AG04449 (cell line): ENCODE measurements around the gene NRM.
A peak's percentile ranks its signal among the peaks of the same experiment; 100 is the strongest.

Experiments
- CTCF ChIA-PET: fragments of 350-600 bp; formaldehyde crosslinking; extraction: SDS; loops from one replicate; lab custom pipeline; 2021; ENCODE audit warnings: antibody characterized with exemption; lab: Yijun Ruan, JAX
- POLR2A ChIA-PET: fragments of 400-600, 350-600 bp; formaldehyde crosslinking; extraction: SDS; loops from one replicate; lab custom pipeline; 2020; ENCODE audit warnings: antibody characterized with exemption, inconsistent platforms; lab: Yijun Ruan, JAX
- DNase-seq: peaks from one replicate; pipeline ENCODE4 v3.0.0-alpha.2; 2010; ENCODE audit warnings: low read depth, low spot score
- H3K4me3 ChIP-seq: 2 replicates; pipeline ENCODE4 v1.5.1; 2011; ENCODE audit warnings: low read depth, mild to moderate bottlenecking, control low read depth, low read length
- TF ChIP-seq, protein P1 (sequence below): IDR thresholded peaks from one replicate; pipeline ENCODE4 v1.5.1; 2011; ENCODE audit warnings: mild to moderate bottlenecking, moderate library complexity, low read length, control low read depth, inconsistent platforms; ENCODE audit not compliant: insufficient read depth; ENCODE audit errors: missing control alignments

The NRM gene

GRCh38 chr6:30696432-30696831, 5.6 kb upstream of the NRM start:
- POLR2A ChIA-PET = no interaction called here
- DNase-seq = no peak
- CTCF ChIA-PET = interaction anchor here (1.3 to 1.5 kb wide), 2 partner anchors 22 to 26 kb away, joined by 3 to 8 read pairs; no protein-coding TSS in a partner anchor
- TF ChIP-seq, protein P1, sequence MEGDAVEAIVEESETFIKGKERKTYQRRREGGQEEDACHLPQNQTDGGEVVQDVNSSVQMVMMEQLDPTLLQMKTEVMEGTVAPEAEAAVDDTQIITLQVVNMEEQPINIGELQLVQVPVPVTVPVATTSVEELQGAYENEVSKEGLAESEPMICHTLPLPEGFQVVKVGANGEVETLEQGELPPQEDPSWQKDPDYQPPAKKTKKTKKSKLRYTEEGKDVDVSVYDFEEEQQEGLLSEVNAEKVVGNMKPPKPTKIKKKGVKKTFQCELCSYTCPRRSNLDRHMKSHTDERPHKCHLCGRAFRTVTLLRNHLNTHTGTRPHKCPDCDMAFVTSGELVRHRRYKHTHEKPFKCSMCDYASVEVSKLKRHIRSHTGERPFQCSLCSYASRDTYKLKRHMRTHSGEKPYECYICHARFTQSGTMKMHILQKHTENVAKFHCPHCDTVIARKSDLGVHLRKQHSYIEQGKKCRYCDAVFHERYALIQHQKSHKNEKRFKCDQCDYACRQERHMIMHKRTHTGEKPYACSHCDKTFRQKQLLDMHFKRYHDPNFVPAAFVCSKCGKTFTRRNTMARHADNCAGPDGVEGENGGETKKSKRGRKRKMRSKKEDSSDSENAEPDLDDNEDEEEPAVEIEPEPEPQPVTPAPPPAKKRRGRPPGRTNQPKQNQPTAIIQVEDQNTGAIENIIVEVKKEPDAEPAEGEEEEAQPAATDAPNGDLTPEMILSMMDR = no peak
- H3K4me3 ChIP-seq = no peak overlapping the region

- TF ChIP-seq, protein P1 = no peak
- H3K4me3 ChIP-seq = peak overlapping the region; percentile 98
- CTCF ChIA-PET = interaction anchor here (1.1 to 2.4 kb wide), 4 partner anchors 12 to 31 kb away, joined by 4 to 12 read pairs (median 4); partner anchors contain the start of gene MDC1
- DNase-seq = no peak
- POLR2A ChIA-PET = interaction anchor here (0.6 to 1.4 kb wide), 8 partner anchors 11 to 90 kb away, joined by 3 to 6 read pairs (median 4); partner anchors contain the start of genes FLOT1 and TUBB
Measured at GRCh38 chr6:30691208-30691847, 544 bp upstream of the NRM start.

GRCh38 chr6:30689985-30690384, 799 bp downstream of the NRM start:
- DNase-seq = no peak
- CTCF ChIA-PET = interaction anchor here (1.3 to 3.4 kb wide), 4 partner anchors 12 to 32 kb away, joined by 3 to 31 read pairs (median 8); partner anchors contain the start of gene TUBB
- TF ChIP-seq, protein P1 = no peak
- H3K4me3 ChIP-seq = peak overlapping the region; percentile 98
- POLR2A ChIA-PET = interaction anchor here (0.6 to 1.4 kb wide), 5 partner anchors 27 to 72 kb away, joined by 3 to 6 read pairs (median 4); partner anchors contain the start of genes MDC1 and MRPS18B

GRCh38 chr6:30689022-30689865, 1.5 kb downstream of the NRM start:
- TF ChIP-seq, protein P1 = no peak
- ChIA-PET POLR2A (interaction anchor here (1.3 kb wide), 1 partner anchor 30 kb away, joined by 5 read pairs; the partner anchor contains the start of gene TUBB), CTCF (interaction anchor here (1.3 to 3.4 kb wide), 8 partner anchors 11 to 42 kb away, joined by 3 to 31 read pairs (median 10); partner anchors contain the start of genes DHX16 and TUBB)
- DNase-seq = no peak
- peak overlapping the region; percentile 3 for H3K4me3 ChIP-seq

- TF ChIP-seq, protein P1 = no peak
- DNase-seq = no peak
- CTCF ChIA-PET = interaction anchor here (1.3 to 3.4 kb wide), 8 partner anchors 11 to 42 kb away, joined by 3 to 31 read pairs (median 8); partner anchors contain the start of genes DHX16, MDC1 and TUBB
- POLR2A ChIA-PET = interaction anchor here (1.0 to 2.0 kb wide), 4 partner anchors 29 to 41 kb away, joined by 4 to 16 read pairs (median 5); partner anchors contain the start of genes MDC1 and TUBB
- peak overlapping the region; percentile 15; the same call in 1 of the 2 replicates for H3K4me3 ChIP-seq
Measured at GRCh38 chr6:30688569-30688968, 2.2 kb downstream of the NRM start.
